Effector memory CD8-positive, alpha-beta T cell (primary cell): ENCODE data around the gene ESYT2.

Experiments used
- ATAC-seq: fragments of 150-1000 bp; cut with Tn5 transposase; replicated peaks from 2 replicates; pipeline ENCODE4 v1.10.0; 2021; ENCODE audit warnings: mild to moderate bottlenecking, moderate library complexity
- DNase-seq, 3 experiments: peaks; one replicate each; pipeline ENCODE4 v3.0.0; 2021
- H3K27ac Mint-ChIP-seq, 2 donors: one replicate each; pipeline ENCODE4 v1.8.0; 2022; ENCODE audit warnings: mild to moderate bottlenecking in 2 of 2, mixed read lengths in 2 of 2, moderate library complexity in 2 of 2
- H3K27me3 Mint-ChIP-seq, 2 donors: one replicate each; pipeline ENCODE4 v1.8.0; 2022; ENCODE audit warnings: mixed read lengths in 2 of 2
- H3K36me3 Mint-ChIP-seq: one replicate; pipeline ENCODE4 v1.8.0; 2022; ENCODE audit warnings: mild to moderate bottlenecking, moderate library complexity, mixed read lengths; ENCODE audit not compliant: insufficient read depth
- H3K4me1 Mint-ChIP-seq, 2 donors: one replicate each; pipeline ENCODE4 v1.8.0; 2022; ENCODE audit warnings: low read depth in 2 of 2, mixed read lengths in 2 of 2
- H3K4me3 Mint-ChIP-seq, 2 donors: one replicate each; pipeline ENCODE4 v1.8.0; 2022; ENCODE audit warnings: mild to moderate bottlenecking in 2 of 2, mixed read lengths in 2 of 2, moderate library complexity in 2 of 2
- H3K9me3 Mint-ChIP-seq, 2 donors: one replicate each; pipeline ENCODE4 v1.8.0; 2022; ENCODE audit warnings: mixed read lengths in 2 of 2

Gene ESYT2

DNA sequence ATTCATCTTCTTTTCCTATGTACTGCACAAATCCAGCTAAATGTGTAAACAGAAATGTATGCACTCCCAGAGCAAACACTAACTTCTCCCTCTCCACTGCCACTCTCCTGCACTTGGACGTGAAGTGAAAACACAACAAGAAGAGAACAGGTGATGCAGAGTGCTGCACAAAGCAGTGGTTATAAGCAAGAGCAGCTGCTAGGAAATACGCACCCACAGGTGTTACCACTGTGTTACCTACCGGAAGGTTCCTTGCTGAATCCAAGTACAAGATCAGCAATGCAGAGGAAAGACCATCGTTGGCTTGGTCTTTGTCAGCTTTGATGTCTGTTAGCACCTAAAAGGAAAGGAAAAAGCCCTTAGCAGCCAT, 70.1 kb downstream of the ESYT2 start:
- Mint-ChIP-seq H3K9me3 (no peaks in the 10 kb centered on the region), H3K4me1 (peaks cover 9 to 12% of the 10 kb centered on the region in 2 donors), H3K36me3 (peaks cover 70% of the 10 kb centered on the region), H3K27ac (no peak overlapping the region), H3K27me3 (no peaks in the 10 kb centered on the region), H3K4me3 (no peak overlapping the region)
- DNase-seq (no peak), ATAC-seq (no peak)

DNA sequence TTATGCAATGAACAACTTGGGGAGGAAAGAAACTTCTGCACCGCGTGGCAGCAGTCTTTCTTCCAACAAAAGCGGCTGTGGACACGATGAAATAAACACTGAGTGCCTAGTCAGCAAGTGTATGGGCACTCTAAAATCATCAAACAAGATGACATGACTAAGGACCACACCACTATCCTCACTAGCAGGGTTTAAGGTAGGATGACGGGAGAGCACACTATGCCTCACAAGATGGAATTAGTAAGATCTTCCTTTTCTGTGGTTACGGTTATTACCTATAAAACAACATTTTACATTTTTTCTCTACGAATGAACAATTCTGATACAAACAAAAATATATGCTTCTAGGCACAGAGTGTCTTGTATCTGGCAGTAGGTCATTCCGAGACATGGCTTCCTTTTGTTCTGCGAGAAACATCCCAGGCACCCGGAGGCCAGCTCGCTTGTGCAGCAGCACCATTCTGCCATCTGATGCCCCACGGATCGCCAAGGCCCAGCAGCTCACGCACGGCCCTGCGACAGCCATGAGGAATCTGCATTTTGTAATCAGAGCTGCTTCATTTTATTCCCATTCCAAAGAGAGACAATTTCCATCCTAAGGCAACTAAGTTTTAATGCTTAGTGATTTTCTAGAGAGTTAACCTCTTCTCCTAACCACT, 70.6 kb downstream of the ESYT2 start:
- Mint-ChIP-seq H3K4me1 (peaks cover 9 to 12% of the 10 kb centered on the region in 2 donors), H3K36me3 (peaks cover 69% of the 10 kb centered on the region), H3K4me3 (no peak overlapping the region), H3K27ac (peak overlapping the region in 1 of 2 donors; percentile 46), H3K9me3 (no peaks in the 10 kb centered on the region), H3K27me3 (no peaks in the 10 kb centered on the region)
- DNase-seq (no peak), ATAC-seq (no peak)

DNA sequence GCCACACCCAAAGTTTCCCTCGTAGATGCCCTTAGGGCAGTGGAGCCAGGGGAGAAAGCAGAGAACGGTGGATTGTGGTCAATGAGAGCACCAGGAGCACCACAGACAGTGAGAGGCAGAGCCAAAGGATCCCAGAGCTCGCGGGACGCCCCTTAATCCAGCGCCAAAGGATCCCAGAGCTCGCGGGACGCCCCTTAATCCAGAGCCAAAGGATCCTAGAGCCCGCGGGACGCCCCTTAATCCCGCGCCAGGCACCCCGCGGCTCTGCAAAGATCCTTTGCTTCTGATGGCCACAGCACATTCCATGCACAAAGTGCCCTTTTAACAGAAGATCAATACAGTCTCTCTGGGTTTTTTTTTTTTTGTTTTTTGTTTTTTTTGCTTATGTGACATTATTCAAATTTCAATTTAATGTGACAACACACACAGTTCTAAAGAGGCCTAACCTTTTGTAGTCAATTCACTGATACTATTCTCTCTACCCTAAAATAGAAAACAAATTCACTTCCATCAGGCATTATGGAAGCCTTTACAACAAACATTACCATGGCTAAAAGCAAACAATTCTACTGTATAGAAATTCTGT, 71.8 kb downstream of the ESYT2 start:
- no peaks in the 10 kb centered on the region for H3K27me3 Mint-ChIP-seq
- no peak overlapping the region for H3K4me3 Mint-ChIP-seq
- DNase-seq (no peak), ATAC-seq (no peak)
- peaks cover 70% of the 10 kb centered on the region for H3K36me3 Mint-ChIP-seq
- no peaks in the 10 kb centered on the region for H3K9me3 Mint-ChIP-seq
- H3K27ac Mint-ChIP-seq, result peak overlapping the region in 1 of 2 donors; percentile 46
- peaks cover 9 to 12% of the 10 kb centered on the region in 2 donors for H3K4me1 Mint-ChIP-seq

DNA sequence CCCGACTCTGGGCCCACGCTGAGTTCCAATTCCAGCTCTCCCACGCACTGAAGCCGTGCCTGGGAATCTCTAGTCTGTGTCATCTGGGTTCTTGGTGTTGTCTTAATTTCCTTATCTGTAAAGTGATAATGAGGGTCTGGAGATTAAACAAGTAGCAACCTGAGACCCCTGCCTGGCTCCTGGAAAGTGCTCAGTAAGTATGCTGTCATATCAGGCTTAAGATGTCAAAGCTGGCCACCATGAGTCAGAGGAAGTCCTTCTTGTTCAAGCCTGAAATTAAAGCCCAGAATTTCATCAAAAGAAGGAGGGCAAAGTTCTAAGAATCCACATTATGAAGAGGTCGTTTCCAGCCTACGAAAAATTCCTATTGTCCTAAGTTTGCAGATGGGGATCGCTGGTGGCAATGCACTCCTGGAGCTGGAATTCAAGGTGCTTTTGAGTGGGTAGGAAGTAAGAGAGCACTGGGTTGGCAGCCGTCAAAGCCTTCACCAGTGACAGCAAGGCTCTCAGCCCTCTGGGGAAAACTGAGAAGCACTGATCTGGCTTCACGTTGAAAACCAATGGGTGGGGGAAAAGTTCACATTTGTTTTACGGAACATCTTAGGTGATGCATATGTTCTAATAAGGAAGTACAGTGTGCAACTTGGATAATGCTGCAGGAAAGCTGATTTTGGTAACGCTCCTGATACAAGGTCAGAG, 74.4 kb downstream of the ESYT2 start:
- no peaks in the 10 kb centered on the region for H3K9me3 Mint-ChIP-seq
- DNase-seq, result no peak
- no peak for ATAC-seq
- H3K27ac Mint-ChIP-seq, result peak overlapping the region in 1 of 2 donors; percentile 10
- H3K27me3 Mint-ChIP-seq, result no peaks in the 10 kb centered on the region
- peaks cover 51% of the 10 kb centered on the region for H3K36me3 Mint-ChIP-seq
- peaks cover 0 to 5% of the 10 kb centered on the region in 2 donors for H3K4me1 Mint-ChIP-seq
- H3K4me3 Mint-ChIP-seq, result no peak overlapping the region

DNA sequence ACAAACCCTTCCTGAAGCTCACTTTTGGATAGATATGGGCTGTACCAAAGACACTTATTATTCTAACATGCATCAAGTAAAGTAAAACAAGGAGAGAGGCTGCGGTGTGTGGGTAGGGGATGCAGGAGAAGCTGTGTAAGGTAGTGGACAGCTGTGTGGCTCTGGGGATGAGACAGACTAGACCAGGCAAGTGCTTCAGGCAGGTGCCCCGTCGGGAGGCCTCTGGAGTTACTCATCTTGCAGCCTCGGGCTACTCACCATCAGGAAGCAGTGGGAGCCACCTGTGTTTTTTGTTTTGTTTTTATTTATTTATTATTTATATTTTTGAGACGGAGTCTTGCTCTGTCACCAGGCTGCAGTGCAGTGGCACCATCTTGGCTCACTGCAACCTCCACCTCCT, 75.4 kb downstream of the ESYT2 start:
- Mint-ChIP-seq H3K27ac (peak overlapping the region in 1 of 2 donors; percentile 33), H3K4me1 (peaks cover 0 to 5% of the 10 kb centered on the region in 2 donors), H3K36me3 (peaks cover 55% of the 10 kb centered on the region), H3K9me3 (no peaks in the 10 kb centered on the region), H3K4me3 (no peak overlapping the region), H3K27me3 (no peaks in the 10 kb centered on the region)
- DNase-seq (no peak), ATAC-seq (no peak)

DNA sequence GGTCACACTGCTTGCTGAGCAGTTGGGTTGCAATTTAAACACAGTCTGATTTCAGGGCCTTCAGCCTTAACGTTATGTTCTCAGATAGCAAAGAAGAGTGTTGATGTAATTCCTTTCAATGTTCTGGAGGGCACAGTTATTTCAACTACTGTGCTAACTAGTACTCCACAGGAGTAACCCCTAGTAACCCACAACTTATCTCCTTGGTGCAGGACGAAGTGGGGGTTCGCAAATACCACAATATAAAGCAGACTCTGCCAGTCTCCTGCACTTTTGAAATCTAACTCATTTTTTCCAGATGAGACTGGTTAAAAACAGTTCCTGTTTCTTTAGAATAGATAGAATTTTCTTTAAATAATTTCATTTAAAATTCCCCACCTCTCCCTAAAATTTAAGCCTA, 77.6 kb downstream of the ESYT2 start:
- peaks cover 58% of the 10 kb centered on the region for H3K36me3 Mint-ChIP-seq
- H3K27me3 Mint-ChIP-seq, result no peaks in the 10 kb centered on the region
- no peak overlapping the region for H3K4me3 Mint-ChIP-seq
- peaks cover 0 to 4% of the 10 kb centered on the region in 2 donors for H3K4me1 Mint-ChIP-seq
- no peak overlapping the region for H3K27ac Mint-ChIP-seq
- ATAC-seq, result no peak
- DNase-seq, result no peak
- no peaks in the 10 kb centered on the region for H3K9me3 Mint-ChIP-seq

DNA sequence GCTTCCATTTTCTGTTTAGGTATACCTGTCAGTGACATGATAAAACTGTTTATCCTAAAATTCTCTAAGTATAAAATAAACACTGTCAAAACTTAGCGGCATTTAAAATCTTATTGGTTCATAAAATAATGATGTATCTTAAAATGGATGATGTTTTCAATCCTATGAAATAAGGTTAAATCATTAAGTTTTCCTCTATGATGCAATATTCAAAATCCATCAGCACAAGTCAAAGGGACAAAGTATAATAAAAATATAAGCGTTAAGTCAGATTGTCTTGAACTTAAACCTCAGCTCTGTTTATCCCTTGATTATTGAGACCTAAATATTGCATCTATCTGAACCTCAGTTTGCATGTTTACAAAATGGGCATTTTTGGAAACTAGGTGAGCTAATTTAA, 78.1 kb downstream of the ESYT2 start:
- H3K27ac Mint-ChIP-seq, result no peak overlapping the region
- H3K4me3 Mint-ChIP-seq, result no peak overlapping the region
- DNase-seq (no peak), ATAC-seq (no peak)
- H3K4me1 Mint-ChIP-seq, result peaks cover 0 to 4% of the 10 kb centered on the region in 2 donors
- H3K9me3 Mint-ChIP-seq, result no peaks in the 10 kb centered on the region
- no peaks in the 10 kb centered on the region for H3K27me3 Mint-ChIP-seq
- peaks cover 58% of the 10 kb centered on the region for H3K36me3 Mint-ChIP-seq

DNA sequence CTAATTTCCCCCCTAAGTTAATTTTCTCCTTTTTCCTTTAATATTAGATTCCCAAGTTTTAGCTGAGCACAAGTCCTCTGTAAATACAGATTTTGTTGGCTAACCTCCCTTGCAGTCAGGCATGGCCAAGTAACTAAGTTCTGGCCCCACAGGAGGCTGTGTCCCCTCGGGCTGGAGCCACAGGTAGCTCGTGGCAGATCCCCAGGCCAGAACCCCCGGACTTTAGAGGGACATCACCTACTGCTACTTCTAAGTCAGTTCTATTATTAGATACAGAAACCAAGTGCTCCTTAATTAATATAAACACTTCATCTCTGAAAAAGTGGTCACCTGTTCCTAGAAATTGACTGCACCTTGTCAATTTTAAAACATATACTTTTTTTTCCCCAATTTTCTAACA, 78.6 kb downstream of the ESYT2 start:
- no peak for DNase-seq
- peak overlapping the region in 1 of 2 donors; percentile 10 for H3K27ac Mint-ChIP-seq
- peaks cover 0 to 4% of the 10 kb centered on the region in 2 donors for H3K4me1 Mint-ChIP-seq
- peaks cover 63% of the 10 kb centered on the region for H3K36me3 Mint-ChIP-seq
- no peak overlapping the region for H3K4me3 Mint-ChIP-seq
- ATAC-seq, result no peak
- H3K9me3 Mint-ChIP-seq, result no peaks in the 10 kb centered on the region
- no peaks in the 10 kb centered on the region for H3K27me3 Mint-ChIP-seq

DNA sequence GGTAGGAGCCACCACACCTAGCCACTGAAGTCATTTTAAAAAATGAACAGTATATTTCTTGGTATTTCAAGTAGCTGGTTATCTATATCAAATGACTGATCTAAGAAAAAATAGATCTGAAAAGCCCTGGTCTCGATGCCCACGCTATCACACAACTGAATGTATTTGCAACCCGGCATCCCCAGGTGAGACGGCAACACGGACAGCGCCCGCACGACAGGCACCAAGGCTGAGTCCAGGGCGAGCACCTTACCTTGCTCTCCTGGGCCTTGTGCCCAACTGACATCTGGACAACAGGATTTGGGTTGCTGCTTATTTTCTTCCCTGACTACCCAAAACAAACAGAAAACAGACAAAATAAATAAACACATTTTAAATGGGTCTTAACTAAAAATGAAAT, 79.9 kb downstream of the ESYT2 start:
- ATAC-seq, result no peak
- Mint-ChIP-seq H3K9me3 (no peaks in the 10 kb centered on the region), H3K36me3 (peaks cover 65% of the 10 kb centered on the region), H3K4me1 (peaks cover 0 to 4% of the 10 kb centered on the region in 2 donors), H3K27me3 (no peaks in the 10 kb centered on the region), H3K4me3 (no peak overlapping the region), H3K27ac (no peak overlapping the region)
- no peak for DNase-seq

DNA sequence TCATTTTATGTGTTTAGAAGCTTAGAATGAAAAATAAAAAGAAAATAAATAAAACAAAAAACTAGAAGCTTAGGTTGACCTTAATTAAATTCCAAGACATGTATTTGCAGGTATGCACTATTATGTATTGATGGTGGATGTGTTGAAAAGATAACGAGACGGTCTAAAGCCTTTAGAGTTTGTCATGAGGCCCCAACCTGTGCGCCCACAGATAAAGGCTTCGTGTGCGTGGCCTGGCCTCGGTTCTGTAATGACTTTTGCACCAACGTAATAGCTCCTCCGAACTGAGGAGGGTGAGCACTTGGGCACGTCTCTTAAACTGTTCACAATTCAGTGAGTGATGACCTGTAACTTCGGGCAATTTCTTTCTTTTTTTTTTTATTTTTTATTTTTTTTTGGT, 81.0 kb downstream of the ESYT2 start:
- Mint-ChIP-seq H3K27ac (no peak overlapping the region), H3K27me3 (no peaks in the 10 kb centered on the region), H3K4me3 (no peak overlapping the region), H3K4me1 (peaks cover 0 to 4% of the 10 kb centered on the region in 2 donors), H3K9me3 (no peaks in the 10 kb centered on the region), H3K36me3 (peaks cover 59% of the 10 kb centered on the region)
- ATAC-seq (no peak), DNase-seq (no peak)

DNA sequence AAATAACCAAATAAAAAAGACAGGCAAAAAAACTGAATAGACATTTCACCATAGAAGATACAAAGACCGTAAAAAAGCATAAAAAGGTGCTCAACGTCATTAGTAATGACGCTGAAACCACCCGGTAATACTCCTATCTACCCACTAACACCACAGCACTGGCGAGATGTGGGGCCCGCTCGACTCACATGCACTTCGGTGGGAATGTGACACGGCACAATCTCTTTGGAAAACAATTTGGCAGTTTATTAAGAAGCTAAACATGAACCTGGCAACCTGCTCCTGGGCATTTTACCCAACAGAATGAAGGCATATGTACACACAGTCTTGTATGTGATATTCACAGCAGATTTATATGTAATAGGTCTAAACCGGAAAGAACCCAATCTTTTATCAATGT, 81.9 kb downstream of the ESYT2 start:
- Mint-ChIP-seq H3K27me3 (no peaks in the 10 kb centered on the region), H3K4me3 (no peak overlapping the region), H3K36me3 (peaks cover 66% of the 10 kb centered on the region), H3K27ac (no peak overlapping the region), H3K4me1 (peaks cover 0 to 4% of the 10 kb centered on the region in 2 donors), H3K9me3 (no peaks in the 10 kb centered on the region)
- DNase-seq (no peak), ATAC-seq (no peak)

DNA sequence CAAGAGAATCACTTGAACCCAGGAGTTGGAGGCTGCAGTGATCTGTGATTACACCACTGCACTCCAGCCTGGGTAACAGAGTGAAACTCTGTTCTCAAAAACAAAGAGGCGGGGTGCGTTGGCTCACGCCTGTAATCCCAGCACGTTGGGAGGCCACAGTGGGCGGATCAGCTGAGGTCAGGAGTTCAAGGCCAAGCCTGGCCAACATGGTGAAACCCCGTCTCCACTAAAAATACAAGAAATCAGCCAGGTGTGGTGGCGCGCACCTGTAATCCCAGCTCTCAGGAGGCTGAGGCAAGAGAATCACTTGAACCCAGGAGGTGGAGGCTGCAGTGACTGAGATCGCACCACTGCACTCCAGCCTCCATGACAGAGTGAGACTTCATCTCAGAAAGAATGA, 82.4 kb downstream of the ESYT2 start:
- ATAC-seq, result no peak
- Mint-ChIP-seq H3K4me1 (peaks cover 0 to 4% of the 10 kb centered on the region in 2 donors), H3K27ac (no peak overlapping the region), H3K4me3 (no peak overlapping the region), H3K27me3 (no peaks in the 10 kb centered on the region), H3K36me3 (peaks cover 70% of the 10 kb centered on the region), H3K9me3 (no peaks in the 10 kb centered on the region)
- DNase-seq, result no peak

DNA sequence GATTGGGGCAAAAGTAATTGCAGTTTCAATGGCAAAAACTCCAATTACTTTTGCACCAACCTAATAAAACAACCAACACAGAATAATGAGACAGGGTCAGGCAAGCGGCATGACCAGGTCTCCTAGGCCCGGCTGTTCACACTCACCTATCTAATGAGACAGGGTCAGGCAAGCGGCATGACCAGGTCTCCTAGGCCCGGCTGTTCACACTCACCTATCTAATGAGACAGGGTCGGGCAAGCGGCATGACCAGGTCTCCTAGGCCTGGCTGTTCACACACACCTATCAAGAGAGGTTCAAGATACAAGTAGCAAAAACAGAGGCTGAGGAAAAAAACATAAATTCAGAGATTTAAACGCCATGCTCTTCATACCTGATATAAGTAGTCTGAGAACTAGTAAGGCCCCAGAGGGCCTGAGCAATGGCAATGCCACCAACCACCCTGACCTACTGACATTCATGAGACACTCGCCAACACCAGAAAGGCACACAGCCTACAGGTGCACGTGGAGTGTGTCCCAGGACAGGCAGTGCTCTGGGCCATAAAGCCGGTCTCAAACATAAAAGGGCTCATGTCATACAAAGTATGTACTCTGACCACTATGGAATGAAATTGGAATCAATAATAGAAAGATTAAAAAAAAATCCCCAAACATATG, 84.1 kb downstream of the ESYT2 start:
- peak overlapping the region in 1 of 2 donors; percentile 44 for H3K27ac Mint-ChIP-seq
- H3K4me1 Mint-ChIP-seq, result peaks cover 0 to 4% of the 10 kb centered on the region in 2 donors
- DNase-seq (no peak), ATAC-seq (no peak)
- no peak overlapping the region for H3K4me3 Mint-ChIP-seq
- H3K27me3 Mint-ChIP-seq, result no peaks in the 10 kb centered on the region
- peaks cover 88% of the 10 kb centered on the region for H3K36me3 Mint-ChIP-seq
- H3K9me3 Mint-ChIP-seq, result no peaks in the 10 kb centered on the region
